EH (cell line): ENCODE data around the gene GPR52.
"Not testable (repeated sequence)": the region's sequence is repeated elsewhere in the genome, so short reads cannot be mapped to it uniquely, and the experiment has no call there.

Experiments used
- DNase-seq: peaks from one replicate; pipeline ENCODE4 v3.0.0-alpha.2; 2015; ENCODE audit warnings: low read depth

Gene GPR52, protein sequence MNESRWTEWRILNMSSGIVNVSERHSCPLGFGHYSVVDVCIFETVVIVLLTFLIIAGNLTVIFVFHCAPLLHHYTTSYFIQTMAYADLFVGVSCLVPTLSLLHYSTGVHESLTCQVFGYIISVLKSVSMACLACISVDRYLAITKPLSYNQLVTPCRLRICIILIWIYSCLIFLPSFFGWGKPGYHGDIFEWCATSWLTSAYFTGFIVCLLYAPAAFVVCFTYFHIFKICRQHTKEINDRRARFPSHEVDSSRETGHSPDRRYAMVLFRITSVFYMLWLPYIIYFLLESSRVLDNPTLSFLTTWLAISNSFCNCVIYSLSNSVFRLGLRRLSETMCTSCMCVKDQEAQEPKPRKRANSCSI

DNA sequence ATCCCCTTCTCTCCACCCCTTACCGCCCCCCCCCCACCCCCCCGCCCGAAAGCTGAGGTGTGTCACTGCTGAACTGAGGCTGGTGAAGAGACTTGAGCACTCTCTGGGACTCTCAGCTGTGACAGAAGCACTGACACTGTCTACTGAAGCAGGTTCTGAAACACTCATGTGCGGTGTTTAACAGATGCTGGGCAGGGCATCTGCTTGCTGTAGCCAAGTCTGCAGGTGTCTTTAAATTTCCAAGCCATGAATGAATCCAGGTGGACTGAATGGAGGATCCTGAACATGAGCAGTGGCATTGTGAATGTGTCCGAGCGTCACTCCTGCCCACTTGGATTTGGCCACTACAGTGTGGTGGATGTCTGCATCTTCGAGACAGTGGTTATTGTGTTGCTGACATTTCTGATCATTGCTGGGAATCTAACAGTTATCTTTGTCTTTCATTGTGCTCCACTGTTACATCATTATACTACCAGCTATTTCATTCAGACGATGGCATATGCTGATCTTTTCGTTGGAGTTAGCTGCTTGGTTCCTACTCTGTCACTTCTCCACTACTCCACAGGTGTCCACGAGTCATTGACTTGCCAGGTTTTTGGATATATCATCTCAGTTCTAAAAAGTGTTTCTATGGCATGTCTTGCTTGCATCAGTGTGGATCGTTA, at the start of gene GPR52:
Gene GPR52, plus strand, starts transcription at position 99 of the 665 bp plus-strand sequence. Its CDS starts 148 bp downstream, at position 247.
- DNase-seq = no peak

DNA sequence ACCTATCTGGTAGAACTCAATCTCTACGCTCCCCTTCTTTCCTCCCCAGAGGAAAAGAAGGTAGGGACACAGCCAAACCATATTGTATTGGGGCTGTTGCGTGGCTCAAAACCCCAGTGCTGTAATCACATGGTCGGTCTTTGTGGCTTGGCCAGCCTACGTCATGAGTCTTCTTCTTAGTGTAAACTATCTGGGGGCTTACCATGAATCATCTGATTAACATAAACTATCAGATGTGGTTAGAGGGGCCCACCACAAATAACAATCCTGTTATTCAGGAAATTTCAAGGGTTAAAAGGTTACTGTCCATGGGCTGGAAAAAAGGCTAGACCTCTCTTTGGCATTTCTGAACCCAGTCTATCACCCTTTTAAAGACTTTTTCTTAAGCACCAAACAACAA, 49.5 kb upstream of the GPR52 start:
- peak; percentile 39 for DNase-seq

- DNase-seq = no peak
These were observed 48.6 kb upstream of the GPR52 start for GRCh38 chr1:174399211-174399610.

DNA sequence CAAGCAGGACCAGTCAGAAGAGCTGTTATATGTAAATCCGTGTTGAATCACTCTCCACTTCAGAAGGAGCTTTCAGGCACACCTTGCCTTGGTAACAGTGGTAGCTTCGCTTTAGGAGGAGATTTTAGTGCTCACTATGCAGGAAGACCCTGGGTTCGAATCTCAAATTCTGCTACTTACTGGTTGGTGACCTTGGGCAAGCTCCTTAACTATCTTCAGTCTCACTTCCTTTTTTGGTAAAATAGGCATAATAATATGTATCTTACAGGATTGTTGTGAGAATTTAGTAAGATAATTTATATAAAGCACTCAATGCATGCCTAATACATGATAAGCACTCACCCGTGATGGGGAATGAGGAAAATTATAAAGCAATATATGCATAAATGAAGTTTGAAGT, 46.7 kb upstream of the GPR52 start:
- DNase-seq = no peak

DNA sequence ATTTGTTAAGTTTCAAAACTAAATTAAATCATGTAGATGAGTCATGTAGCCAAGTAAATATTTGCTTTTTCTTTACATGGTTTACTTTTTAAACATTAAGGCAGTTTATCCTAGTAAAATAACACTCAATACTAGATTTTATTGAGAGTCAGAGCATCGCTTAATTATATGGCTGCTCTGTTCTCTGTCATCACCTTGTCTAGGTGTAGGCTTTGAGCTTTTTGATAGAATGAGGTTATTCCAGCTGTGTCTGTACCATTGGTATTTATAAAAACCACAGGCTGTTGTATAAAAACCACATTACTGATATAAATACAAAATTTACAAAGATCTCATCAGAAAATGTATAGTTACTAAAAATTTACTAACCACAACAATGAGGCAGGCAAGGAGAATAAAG, 42.5 kb upstream of the GPR52 start:
- DNase-seq = no peak

GRCh38 chr1:174406421-174406820, 41.3 kb upstream of the GPR52 start:
- DNase-seq = no peak

DNA sequence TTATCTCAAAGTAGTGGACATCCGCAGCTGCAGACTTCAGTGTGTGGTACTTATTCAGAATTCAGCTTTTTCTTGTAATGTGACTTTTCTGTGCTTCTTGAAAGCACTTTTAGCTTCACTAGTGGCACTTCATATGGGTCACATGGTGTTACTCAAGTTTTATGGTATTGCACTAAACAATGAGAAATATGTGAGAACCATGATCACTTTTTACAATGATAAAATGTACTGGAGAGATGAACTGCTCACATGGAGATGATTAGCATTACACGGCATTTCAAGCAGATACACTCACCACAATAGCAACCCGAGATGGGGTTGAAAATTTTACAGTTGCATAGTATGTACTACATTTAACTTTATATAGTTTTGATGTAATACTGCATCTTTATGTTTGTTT, 40.1 kb upstream of the GPR52 start:
- DNase-seq = peak; percentile 58

GRCh38 chr1:174408146-174408545, 39.6 kb upstream of the GPR52 start:
- peak; percentile 11 for DNase-seq

GRCh38 chr1:174409801-174410200, 38.0 kb upstream of the GPR52 start:
- not testable (repeated sequence) for DNase-seq

DNA sequence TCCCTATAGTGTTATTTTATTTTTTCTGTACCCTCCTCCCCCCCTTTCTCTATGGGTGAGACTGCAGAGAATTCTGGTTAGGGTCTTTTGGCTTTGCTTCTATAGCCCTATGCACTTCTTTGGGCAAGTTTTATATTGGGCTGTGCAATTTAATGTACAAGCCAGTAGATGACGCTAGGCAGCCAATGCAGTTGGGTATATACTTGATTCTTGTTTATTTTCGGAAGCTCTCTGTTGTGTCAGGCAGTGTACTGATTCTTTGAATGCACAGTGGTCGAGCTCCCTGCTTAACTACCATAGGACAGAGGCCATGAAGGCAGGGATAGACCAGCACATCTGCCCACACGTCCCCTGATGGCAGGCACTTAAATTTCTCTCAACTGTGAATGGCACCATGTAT, 34.1 kb upstream of the GPR52 start:
- no peak for DNase-seq

DNA sequence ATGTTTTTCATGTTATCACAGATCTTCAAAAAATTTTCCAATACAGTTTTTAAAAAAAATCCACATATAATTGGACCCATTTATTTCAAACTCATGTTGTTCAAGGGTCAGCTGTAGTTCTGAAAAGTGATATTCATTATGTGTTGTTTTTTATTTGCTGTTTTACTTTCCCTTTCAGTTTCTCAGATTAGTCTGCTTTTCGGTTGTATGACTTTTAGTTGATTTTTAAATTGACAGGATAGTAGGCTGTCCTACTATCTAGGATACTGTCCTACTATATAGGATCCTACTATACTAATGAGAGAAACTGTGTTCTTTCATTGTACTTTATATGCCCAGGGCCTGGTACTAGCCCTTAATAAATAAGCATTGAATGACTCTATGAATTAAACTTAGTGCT, 33.6 kb upstream of the GPR52 start:
- DNase-seq = no peak

GRCh38 chr1:174415506-174415905, 32.3 kb upstream of the GPR52 start:
- no peak for DNase-seq

DNA sequence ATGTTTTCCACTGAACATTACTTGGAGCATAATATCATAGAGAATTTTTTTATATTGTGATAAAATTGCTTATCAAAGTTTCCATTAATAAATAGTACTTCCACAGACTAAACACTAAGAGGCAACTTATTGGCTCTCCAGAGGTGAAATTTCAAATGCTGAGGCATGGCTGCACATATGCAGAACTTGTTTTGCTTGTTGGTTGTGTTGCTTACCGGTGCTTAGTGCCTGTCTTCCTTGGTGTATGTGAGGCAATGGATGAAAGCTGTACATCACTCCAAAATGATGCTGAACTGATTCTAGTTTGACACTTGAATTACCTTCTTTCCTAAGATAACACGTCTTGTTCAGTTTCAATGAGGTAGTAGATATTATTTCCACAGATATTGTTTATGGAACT, 29.8 kb upstream of the GPR52 start:
- no peak for DNase-seq

- no peak for DNase-seq
These were observed 22.6 kb upstream of the GPR52 start for GRCh38 chr1:174425121-174425520.

DNA sequence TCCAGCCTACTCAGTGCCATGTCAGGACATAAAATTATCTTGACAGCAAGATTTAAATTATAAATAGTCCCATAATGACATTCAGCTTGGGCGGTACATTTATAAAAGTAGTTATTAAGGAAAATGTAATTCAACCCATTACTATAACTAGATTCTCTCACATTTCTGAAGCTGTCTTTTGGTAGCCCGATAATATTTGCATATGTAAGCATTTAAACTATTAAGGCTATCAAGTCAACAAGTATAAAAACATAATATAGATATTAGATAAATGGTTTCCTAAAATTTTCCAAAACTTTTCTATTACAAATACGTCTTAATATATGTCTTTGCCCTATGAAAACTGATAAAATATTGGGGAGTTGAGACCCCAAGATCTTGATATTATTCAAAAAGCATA, 21.6 kb upstream of the GPR52 start:
- DNase-seq = no peak

- no peak for DNase-seq
These were observed 19.7 kb upstream of the GPR52 start for GRCh38 chr1:174428033-174428432.

- no peak for DNase-seq
These were observed 19.0 kb upstream of the GPR52 start for GRCh38 chr1:174428739-174429138.

DNA sequence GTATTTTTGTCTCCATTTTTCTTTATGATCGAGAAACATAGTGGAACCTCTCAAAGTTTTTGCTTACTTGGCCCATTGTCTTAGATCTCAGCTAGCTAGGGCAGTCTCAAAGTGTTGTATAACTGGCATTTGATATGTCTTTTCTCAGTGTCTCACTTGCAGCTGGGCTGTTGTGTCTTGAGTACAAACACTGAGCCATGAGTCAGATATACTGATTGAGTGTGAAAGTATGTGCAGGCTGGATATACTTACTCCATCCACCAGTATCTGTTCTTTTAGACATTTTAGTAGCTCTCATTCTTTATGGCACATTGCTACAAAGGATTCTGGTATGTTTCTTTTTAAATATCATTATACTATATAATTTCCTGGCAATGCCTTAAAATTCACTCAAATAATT, 14.3 kb upstream of the GPR52 start:
- DNase-seq = peak; percentile 61

GRCh38 chr1:174445351-174445750, 2.4 kb upstream of the GPR52 start:
- DNase-seq = no peak

DNA sequence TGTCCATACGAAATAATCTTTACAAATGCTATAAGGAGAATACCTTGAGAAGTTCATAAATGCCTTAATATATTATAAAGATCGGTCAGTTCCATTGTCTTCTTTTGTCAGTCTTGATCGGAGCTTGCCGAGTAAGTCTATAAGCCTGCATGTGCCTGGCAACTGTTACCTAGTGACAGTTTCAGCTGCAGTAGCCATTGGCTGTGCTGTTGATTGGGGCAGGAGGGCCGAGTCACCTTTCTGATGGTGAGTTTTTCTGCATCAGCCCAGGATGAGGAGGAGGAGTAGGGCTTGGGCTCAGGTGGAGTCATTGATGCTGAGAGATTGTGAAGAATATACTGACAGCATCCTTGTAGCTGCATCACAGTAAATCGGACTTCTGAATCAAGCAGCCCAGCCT, 1.9 kb upstream of the GPR52 start:
- DNase-seq = no peak

GRCh38 chr1:174448531-174448883, 743 bp downstream of the GPR52 start:
- DNase-seq = no peak

- DNase-seq = peak; percentile 10
These were observed 1.2 kb downstream of the GPR52 start for GRCh38 chr1:174448974-174449373.

DNA sequence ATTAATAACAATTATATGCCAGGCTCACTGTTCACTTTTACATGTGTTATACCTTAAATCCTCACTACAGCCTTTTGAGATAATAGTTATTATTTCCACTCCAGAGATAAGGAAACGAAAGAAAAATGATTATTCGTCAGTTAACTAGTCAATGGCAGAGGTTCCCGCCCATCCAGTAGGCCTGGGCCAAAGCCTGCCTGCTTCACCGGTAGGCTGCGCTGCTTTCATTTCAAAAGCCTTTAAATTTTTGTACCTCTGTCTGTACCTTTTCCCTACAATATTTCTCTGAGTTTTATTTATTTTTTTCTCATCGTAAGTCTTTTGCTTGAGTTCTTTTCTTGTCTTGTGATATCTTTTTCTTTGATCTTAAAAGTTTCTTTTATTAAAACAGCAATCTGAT, 3.6 kb downstream of the GPR52 start:
- DNase-seq = no peak

DNA sequence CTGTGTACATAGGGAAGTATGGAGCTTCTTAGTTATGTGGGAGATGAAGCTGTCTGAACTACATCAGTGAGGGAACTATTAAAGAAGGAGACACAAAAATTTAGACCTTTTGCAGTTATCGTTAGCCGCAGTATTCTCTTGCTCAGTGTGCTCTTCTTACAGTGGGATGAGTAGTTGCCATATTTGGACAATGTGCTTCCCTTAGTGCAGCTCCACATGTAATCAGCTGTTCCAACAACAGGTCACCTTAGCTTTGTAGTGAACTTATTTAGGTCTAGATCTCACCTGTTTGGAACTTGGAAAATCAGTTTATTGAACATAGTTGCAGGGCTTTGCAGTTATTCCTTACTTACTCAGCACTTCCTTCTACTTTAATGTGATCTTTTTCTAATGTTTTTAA, 18.1 kb downstream of the GPR52 start:
- DNase-seq = no peak
